Astrocyte (in vitro differentiated cells and primary cell): ENCODE measurements around the gene TTBK1. TPM values are rescaled to one million over a fixed set of nuclear protein-coding genes. Genes with fewer than 3 reads are reported as not detected.

Source experiments
- DNase-seq: peaks from one replicate; pipeline ENCODE4 v3.0.0-alpha.2; 2010; ENCODE audit warnings: low read depth
- FAIRE-seq: peaks from 2 replicates; lab custom pipeline; 2011; peaks lifted over from hg19 to GRCh38; lab: Jason Lieb, UNC
- H2AFZ ChIP-seq: 2 replicates; pipeline ENCODE4 v1.6.0; 2012; ENCODE audit warnings: low read depth, low read length, inconsistent platforms
- H3K27ac ChIP-seq: 2 replicates; pipeline ENCODE4 v1.5.1; 2011; ENCODE audit warnings: low read depth, low read length, inconsistent platforms
- H3K27me3 ChIP-seq: 2 replicates; pipeline ENCODE4 v1.6.0; 2011; ENCODE audit warnings: low read length, inconsistent platforms; ENCODE audit not compliant: insufficient read depth
- H3K36me3 ChIP-seq: 2 replicates; pipeline ENCODE4 v1.5.1; 2011; ENCODE audit warnings: low read length, inconsistent platforms; ENCODE audit not compliant: insufficient read depth
- H3K4me1 ChIP-seq: 2 replicates; pipeline ENCODE4 v1.5.1; 2011; ENCODE audit warnings: low read length, inconsistent platforms; ENCODE audit not compliant: insufficient read depth
- H3K4me2 ChIP-seq: 2 replicates; pipeline ENCODE4 v1.6.0; 2012; ENCODE audit warnings: low read length, inconsistent platforms
- H3K4me3 ChIP-seq: 2 replicates; pipeline ENCODE4 v1.5.1; 2011; ENCODE audit warnings: low read depth, mild to moderate bottlenecking, low read length, inconsistent platforms; ENCODE audit not compliant: insufficient read depth
- H3K79me2 ChIP-seq: 2 replicates; pipeline ENCODE4 v1.6.0; 2012; ENCODE audit warnings: mild to moderate bottlenecking, low read length, inconsistent platforms; ENCODE audit not compliant: insufficient read depth
- H3K9ac ChIP-seq: 2 replicates; pipeline ENCODE4 v1.6.0; 2012; ENCODE audit warnings: mild to moderate bottlenecking, low read length, inconsistent platforms
- H3K9me3 ChIP-seq: 2 replicates; pipeline ENCODE4 v1.5.1; 2012; ENCODE audit warnings: low read depth, mild to moderate bottlenecking, low read length, inconsistent platforms; ENCODE audit not compliant: insufficient read depth
- H4K20me1 ChIP-seq: 2 replicates; pipeline ENCODE4 v1.6.0; 2012; ENCODE audit warnings: low read length, inconsistent platforms; ENCODE audit not compliant: insufficient read depth
- H3K27ac Mint-ChIP-seq: one replicate; pipeline ENCODE4 v1.8.0; 2021; ENCODE audit warnings: mild to moderate bottlenecking, mixed read lengths; ENCODE audit not compliant: unreplicated experiment
- H3K27me3 Mint-ChIP-seq: one replicate; pipeline ENCODE4 v1.8.0; 2021; ENCODE audit warnings: low read depth, mixed read lengths; ENCODE audit not compliant: unreplicated experiment
- H3K36me3 Mint-ChIP-seq: one replicate; pipeline ENCODE4 v1.8.0; 2021; ENCODE audit warnings: low read depth, mixed read lengths; ENCODE audit not compliant: unreplicated experiment
- H3K4me1 Mint-ChIP-seq: one replicate; pipeline ENCODE4 v1.8.0; 2021; ENCODE audit warnings: low read depth, mixed read lengths; ENCODE audit not compliant: unreplicated experiment
- H3K4me3 Mint-ChIP-seq: one replicate; pipeline ENCODE4 v1.8.0; 2021; ENCODE audit warnings: mild to moderate bottlenecking, moderate library complexity, mixed read lengths; ENCODE audit not compliant: unreplicated experiment
- H3K9me3 Mint-ChIP-seq: one replicate; pipeline ENCODE4 v1.8.0; 2021; ENCODE audit warnings: mild to moderate bottlenecking, mixed read lengths; ENCODE audit not compliant: unreplicated experiment
- EZH2 ChIP-seq: IDR thresholded peaks from 2 replicates; pipeline ENCODE4 v1.6.1; 2012; ENCODE audit warnings: mild to moderate bottlenecking, low read length, inconsistent platforms; ENCODE audit not compliant: insufficient read depth
- total RNA-seq: library from RNA; stranded (reverse); gene quantifications from 2 replicates; pipeline ENCODE4 v1.2.1, GENCODE V29; 2021
- TF ChIP-seq, protein P1 (sequence below): IDR thresholded peaks from 2 replicates; pipeline ENCODE4 v1.5.1; 2011; ENCODE audit warnings: low read depth, mild to moderate bottlenecking, inconsistent platforms, low read length, moderate library complexity; ENCODE audit not compliant: insufficient read depth

The TTBK1 gene
- total RNA-seq, 1 donor from 2014 or later: 0.14 TPM

- H3K4me3 Mint-ChIP-seq: no peak overlapping the region
- TF ChIP-seq, protein P1, sequence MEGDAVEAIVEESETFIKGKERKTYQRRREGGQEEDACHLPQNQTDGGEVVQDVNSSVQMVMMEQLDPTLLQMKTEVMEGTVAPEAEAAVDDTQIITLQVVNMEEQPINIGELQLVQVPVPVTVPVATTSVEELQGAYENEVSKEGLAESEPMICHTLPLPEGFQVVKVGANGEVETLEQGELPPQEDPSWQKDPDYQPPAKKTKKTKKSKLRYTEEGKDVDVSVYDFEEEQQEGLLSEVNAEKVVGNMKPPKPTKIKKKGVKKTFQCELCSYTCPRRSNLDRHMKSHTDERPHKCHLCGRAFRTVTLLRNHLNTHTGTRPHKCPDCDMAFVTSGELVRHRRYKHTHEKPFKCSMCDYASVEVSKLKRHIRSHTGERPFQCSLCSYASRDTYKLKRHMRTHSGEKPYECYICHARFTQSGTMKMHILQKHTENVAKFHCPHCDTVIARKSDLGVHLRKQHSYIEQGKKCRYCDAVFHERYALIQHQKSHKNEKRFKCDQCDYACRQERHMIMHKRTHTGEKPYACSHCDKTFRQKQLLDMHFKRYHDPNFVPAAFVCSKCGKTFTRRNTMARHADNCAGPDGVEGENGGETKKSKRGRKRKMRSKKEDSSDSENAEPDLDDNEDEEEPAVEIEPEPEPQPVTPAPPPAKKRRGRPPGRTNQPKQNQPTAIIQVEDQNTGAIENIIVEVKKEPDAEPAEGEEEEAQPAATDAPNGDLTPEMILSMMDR: no peak
- TF ChIP-seq EZH2: no peak
- Histone ChIP-seq H3K79me2 (no peaks in the 10 kb centered on the region), H3K27ac (no peak overlapping the region), H2AFZ (no peak overlapping the region), H3K27me3 (peaks cover 19% of the 10 kb centered on the region), H3K4me3 (no peak overlapping the region), H3K9me3 (no peaks in the 10 kb centered on the region), H3K9ac (no peak overlapping the region), H3K36me3 (no peaks in the 10 kb centered on the region), H3K4me1 (no peaks in the 10 kb centered on the region), H4K20me1 (no peaks in the 10 kb centered on the region), H3K4me2 (no peak overlapping the region)
- H3K27me3 Mint-ChIP-seq: peaks cover 57% of the 10 kb centered on the region
- FAIRE-seq: no peak
- H3K36me3 Mint-ChIP-seq: no peaks in the 10 kb centered on the region
- no peak overlapping the region for H3K27ac Mint-ChIP-seq
- H3K4me1 Mint-ChIP-seq: no peaks in the 10 kb centered on the region
- H3K9me3 Mint-ChIP-seq: peaks cover 2% of the 10 kb centered on the region
- no peak for DNase-seq
These were observed 11.6 kb downstream of the TTBK1 start for GRCh38 chr6:43254846-43255245.

DNA sequence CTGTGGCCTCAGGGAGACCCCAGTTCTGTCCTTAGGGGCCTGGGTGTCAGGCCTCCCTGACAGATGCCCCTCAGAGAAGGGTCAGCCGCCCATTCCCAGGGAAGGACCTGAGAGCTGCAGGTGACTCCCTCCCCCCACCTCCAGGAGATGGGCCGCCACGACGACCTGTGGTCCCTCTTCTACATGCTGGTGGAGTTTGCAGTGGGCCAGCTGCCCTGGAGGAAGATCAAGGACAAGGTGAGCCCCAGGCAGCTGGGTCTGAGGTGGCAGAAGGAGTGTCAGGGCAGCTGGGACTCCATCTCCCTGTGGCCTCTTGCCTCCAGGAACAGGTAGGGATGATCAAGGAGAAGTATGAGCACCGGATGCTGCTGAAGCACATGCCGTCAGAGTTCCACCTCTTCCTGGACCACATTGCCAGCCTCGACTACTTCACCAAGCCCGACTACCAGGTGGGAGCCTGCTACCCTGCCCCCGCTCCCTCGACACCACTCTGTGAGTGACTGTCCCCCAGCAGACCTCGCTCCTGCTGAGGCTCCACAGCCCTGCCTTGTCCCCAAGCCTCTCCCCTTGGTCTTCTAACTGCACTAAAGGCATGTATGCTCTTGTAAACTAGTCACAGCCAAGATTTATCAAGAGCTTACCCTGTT, 12.2 kb downstream of the TTBK1 start:
- H3K9me3 ChIP-seq: no peaks in the 10 kb centered on the region

More for the DNA sequence above, 12.2 kb downstream of the TTBK1 start:
- H3K9me3 Mint-ChIP-seq: peaks cover 2% of the 10 kb centered on the region
- no peak overlapping the region for H3K9ac ChIP-seq
- no peak overlapping the region for H3K27ac ChIP-seq
- no peaks in the 10 kb centered on the region for H3K4me1 ChIP-seq
- no peak overlapping the region for H3K4me3 ChIP-seq
- H2AFZ ChIP-seq: no peak overlapping the region
- peak overlapping the region; percentile 18 for H3K27ac Mint-ChIP-seq
- peaks cover 18% of the 10 kb centered on the region for H3K27me3 ChIP-seq
- H3K36me3 Mint-ChIP-seq: no peaks in the 10 kb centered on the region
- no peak for TF ChIP-seq EZH2
- TF ChIP-seq, protein P1: no peak
- peaks cover 59% of the 10 kb centered on the region for H3K27me3 Mint-ChIP-seq
- no peaks in the 10 kb centered on the region for H3K36me3 ChIP-seq
- no peak overlapping the region for H3K4me2 ChIP-seq
- DNase-seq (no peak), FAIRE-seq (no peak)
- H4K20me1 ChIP-seq: no peaks in the 10 kb centered on the region
- H3K79me2 ChIP-seq: no peaks in the 10 kb centered on the region
- H3K4me3 Mint-ChIP-seq: no peak overlapping the region
- no peaks in the 10 kb centered on the region for H3K4me1 Mint-ChIP-seq
